Bone marrow (tissue), 2 donors: ENCODE measurements around the gene TWIST2.

Experiments
- DNase-seq, 2 donors: peaks; one replicate each; lab custom pipeline; 2025; lab: John Stamatoyannopoulos, UW

The TWIST2 gene

DNA sequence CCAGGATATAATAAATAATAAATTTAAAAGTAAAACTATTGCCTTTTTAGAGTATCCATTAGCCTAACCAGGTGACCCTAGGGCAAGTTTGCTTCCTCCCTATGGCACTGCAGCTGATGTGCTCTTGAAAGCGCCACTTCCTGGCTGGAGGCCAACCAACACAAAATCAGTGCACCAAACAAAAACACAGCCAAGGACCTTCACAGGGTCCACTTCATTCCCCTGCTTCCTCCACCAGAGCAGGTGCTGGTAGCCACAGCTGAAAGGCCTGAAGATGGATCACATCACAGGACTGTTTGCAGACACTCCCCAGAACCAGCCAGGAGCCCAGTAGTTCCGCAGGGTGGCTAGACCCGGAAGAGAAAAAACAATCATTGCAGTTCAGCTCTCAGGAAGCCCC, 108.8 kb downstream of the TWIST2 start:
- DNase-seq = no peak
